ENCODE data around the gene CMTM7. TPM values are rescaled to one million over a fixed set of nuclear protein-coding genes. Genes with fewer than 3 reads are reported as not detected.
"Not testable (repeated sequence)": the region's sequence is repeated elsewhere in the genome, so short reads cannot be mapped to it uniquely, and the experiment has no call there.

CMTM7 gene
- total RNA-seq, 2 experiments from 2014 or later: 31.5 to 35.2 TPM

DNA sequence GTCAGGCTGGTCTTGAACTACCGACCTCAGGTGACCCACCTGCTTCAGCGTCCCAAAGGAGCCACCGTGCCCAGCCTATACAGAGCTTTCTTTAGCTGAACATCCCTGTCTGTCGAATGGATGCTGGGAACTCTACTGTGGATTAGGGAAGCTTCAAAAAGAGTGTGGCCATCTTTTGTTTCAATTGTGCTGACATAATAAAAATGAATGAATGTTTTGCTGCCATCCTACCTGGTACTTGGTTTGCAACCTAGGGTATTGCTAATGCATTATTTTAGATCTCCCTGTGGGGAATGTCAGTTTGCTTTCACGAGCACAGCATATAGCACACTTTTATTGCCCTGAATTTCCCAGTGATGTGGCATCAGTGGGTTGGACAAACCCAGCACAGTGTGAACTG is 78.7 kb downstream of the CMTM7 start:
- Mint-ChIP-seq H3K27ac (peak overlapping the region; percentile 90), H3K9me3 (no peaks in the 10 kb centered on the region), H3K27me3 (no peaks in the 10 kb centered on the region), H3K4me3 (no peak overlapping the region), H3K4me1 (ENCODE audit: low read depth) (peaks cover 68% of the 10 kb centered on the region), H3K36me3 (ENCODE audit: low read depth) (peaks cover 27% of the 10 kb centered on the region)
- Histone ChIP-seq H3K27me3 (ENCODE audit: control insufficient read depth in 1 of 2, insufficient read depth in 2 of 2, low read length in 2 of 2) (no peaks in the 10 kb centered on the region), H3K9me3 (ENCODE audit: control insufficient read depth in 1 of 2, insufficient read depth in 1 of 2, low read length in 2 of 2) (no peaks in the 10 kb centered on the region), H3K27ac (ENCODE audit: low read depth in 1 of 2, low read length in 2 of 2) (no peak overlapping the region), H3K4me3 (ENCODE audit: low read length) (no peak overlapping the region), H3K4me1 (ENCODE audit: insufficient read depth, low read length) (peaks cover 25% of the 10 kb centered on the region), H3K36me3 (ENCODE audit: insufficient read depth, low read length) (peaks cover 31% of the 10 kb centered on the region)
- TF ChIP-seq, protein P1, sequence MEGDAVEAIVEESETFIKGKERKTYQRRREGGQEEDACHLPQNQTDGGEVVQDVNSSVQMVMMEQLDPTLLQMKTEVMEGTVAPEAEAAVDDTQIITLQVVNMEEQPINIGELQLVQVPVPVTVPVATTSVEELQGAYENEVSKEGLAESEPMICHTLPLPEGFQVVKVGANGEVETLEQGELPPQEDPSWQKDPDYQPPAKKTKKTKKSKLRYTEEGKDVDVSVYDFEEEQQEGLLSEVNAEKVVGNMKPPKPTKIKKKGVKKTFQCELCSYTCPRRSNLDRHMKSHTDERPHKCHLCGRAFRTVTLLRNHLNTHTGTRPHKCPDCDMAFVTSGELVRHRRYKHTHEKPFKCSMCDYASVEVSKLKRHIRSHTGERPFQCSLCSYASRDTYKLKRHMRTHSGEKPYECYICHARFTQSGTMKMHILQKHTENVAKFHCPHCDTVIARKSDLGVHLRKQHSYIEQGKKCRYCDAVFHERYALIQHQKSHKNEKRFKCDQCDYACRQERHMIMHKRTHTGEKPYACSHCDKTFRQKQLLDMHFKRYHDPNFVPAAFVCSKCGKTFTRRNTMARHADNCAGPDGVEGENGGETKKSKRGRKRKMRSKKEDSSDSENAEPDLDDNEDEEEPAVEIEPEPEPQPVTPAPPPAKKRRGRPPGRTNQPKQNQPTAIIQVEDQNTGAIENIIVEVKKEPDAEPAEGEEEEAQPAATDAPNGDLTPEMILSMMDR (IDR thresholded peaks at IDR 0.05): no peak
- CTCF ChIA-PET: interaction anchor here (0.5 to 3.8 kb wide), 6 partner anchors 10 to 174 kb away, joined by 3 to 61 read pairs (median 3); no protein-coding TSS in a partner anchor
- ATAC-seq (ENCODE audit: poor library complexity): no peak
- DNase-seq: no peak
- intact Hi-C loops (cut with DNase I, micrococcal nuclease): loop anchor here in 1 of 2 experiments (2.0 kb wide), 1 partner anchor 294 kb away; no protein-coding TSS in a partner anchor
- POLR2A ChIA-PET: interaction anchor here (1.0 to 2.4 kb wide), 8 partner anchors 12 to 167 kb away, joined by 3 to 12 read pairs (median 4); no protein-coding TSS in a partner anchor

DNA sequence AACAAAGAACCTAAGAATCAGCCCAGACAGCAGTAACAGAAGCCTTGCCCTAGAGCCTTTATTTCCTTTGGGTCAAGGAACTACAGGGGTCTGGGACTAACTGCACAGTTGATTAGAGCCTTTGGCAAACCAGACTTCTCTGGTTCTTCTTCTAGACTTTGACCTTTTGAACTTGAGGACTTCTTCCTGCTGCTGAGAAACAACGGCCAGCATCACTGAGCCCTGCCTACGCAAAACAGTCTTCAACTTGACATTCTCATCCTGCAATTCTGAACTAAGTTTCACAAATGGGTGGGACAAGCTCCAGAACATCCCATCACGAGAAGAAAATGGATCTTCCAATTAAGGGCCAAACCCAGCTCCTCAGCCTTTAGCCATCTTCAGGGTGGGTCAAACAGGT is 79.6 kb downstream of the CMTM7 start:
- Mint-ChIP-seq H3K27me3 (no peaks in the 10 kb centered on the region), H3K9me3 (no peaks in the 10 kb centered on the region), H3K4me3 (no peak overlapping the region), H3K27ac (peak overlapping the region; percentile 90), H3K4me1 (ENCODE audit: low read depth) (peaks cover 60% of the 10 kb centered on the region), H3K36me3 (ENCODE audit: low read depth) (peaks cover 31% of the 10 kb centered on the region)
- H3K4me1 ChIP-seq (ENCODE audit: insufficient read depth, low read length): peaks cover 25% of the 10 kb centered on the region
- DNase-seq: no peak
- no peaks in the 10 kb centered on the region for H3K27me3 ChIP-seq (ENCODE audit: control insufficient read depth in 1 of 2, insufficient read depth in 2 of 2, low read length in 2 of 2)
- ChIA-PET CTCF (no interaction called here), POLR2A (interaction anchor here (2.4 kb wide), 1 partner anchor 47 kb away, joined by 12 read pairs; no protein-coding TSS in a partner anchor)
- no peaks in the 10 kb centered on the region for H3K9me3 ChIP-seq (ENCODE audit: control insufficient read depth in 1 of 2, insufficient read depth in 1 of 2, low read length in 2 of 2)
- intact Hi-C loops (cut with DNase I, micrococcal nuclease): loop anchor here in 1 of 2 experiments (2.0 kb wide), 1 partner anchor 294 kb away; no protein-coding TSS in a partner anchor
- H3K27ac ChIP-seq (ENCODE audit: low read depth in 1 of 2, low read length in 2 of 2): no peak overlapping the region
- no peak overlapping the region for H3K4me3 ChIP-seq (ENCODE audit: low read length)
- H3K36me3 ChIP-seq (ENCODE audit: insufficient read depth, low read length): peaks cover 34% of the 10 kb centered on the region
- TF ChIP-seq, protein P1 (IDR thresholded peaks at IDR 0.05): no peak
- no peak for ATAC-seq (ENCODE audit: poor library complexity)

DNA sequence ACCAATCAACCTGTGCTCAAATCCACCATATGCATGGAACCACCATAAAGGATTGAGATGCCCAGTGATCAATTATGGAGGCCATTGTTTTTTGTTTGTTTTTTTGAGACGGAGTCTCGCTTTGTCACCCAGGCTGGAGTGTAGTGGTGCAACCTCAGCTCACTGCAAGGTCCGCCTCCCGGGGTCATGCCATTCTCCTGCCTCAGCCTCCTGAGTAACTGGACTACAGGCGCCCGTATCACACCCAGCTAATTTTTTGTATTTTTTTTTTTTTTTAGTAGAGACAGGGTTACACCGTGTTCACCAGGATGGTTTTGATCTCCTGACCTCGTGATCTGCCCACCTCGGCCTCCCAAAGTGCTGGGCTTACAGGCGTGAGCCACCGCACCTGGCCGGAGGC is 80.5 kb downstream of the CMTM7 start:
- H3K27me3 Mint-ChIP-seq; ATAC-seq (ENCODE audit: poor library complexity); DNase-seq; H3K4me3 ChIP-seq (ENCODE audit: low read length); H3K27ac ChIP-seq (ENCODE audit: low read depth in 1 of 2, low read length in 2 of 2); H3K9me3 Mint-ChIP-seq; H3K9me3 ChIP-seq (ENCODE audit: control insufficient read depth in 1 of 2, insufficient read depth in 1 of 2, low read length in 2 of 2); CTCF ChIA-PET; H3K27me3 ChIP-seq (ENCODE audit: control insufficient read depth in 1 of 2, insufficient read depth in 2 of 2, low read length in 2 of 2); intact Hi-C loops (cut with DNase I, micrococcal nuclease): not testable (repeated sequence)
- Mint-ChIP-seq H3K36me3 (ENCODE audit: low read depth) (peaks cover 39% of the 10 kb centered on the region), H3K4me3 (peak overlapping the region; percentile 42), H3K27ac (peak overlapping the region; percentile 90), H3K4me1 (ENCODE audit: low read depth) (peaks cover 63% of the 10 kb centered on the region)
- Histone ChIP-seq H3K4me1 (ENCODE audit: insufficient read depth, low read length) (peaks cover 24% of the 10 kb centered on the region), H3K36me3 (ENCODE audit: insufficient read depth, low read length) (peaks cover 38% of the 10 kb centered on the region)
- POLR2A ChIA-PET: interaction anchor here (0.8 kb wide), 1 partner anchor 81 kb away, joined by 5 read pairs; the partner anchor contains the start of gene CMTM7

DNA sequence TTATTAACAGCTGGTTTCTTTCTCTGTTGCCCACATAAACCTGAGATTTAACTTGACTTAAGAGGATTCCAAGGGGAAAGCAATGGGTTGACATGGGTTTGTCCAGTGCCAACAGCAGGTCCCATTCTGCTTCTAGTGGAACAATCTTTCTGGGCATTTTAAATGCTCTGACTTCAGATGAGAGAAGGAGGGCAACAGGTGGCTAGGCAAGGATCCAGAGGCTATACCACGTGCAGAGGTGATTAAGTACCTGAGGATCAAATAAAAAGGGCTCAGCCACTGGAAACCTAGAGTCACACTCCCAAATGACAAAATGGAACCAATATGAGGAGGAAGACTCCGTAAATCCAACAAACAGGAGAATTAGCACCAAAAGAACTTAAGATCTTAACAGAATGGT is 82.5 kb downstream of the CMTM7 start:
- Histone ChIP-seq H3K9me3 (ENCODE audit: control insufficient read depth in 1 of 2, insufficient read depth in 1 of 2, low read length in 2 of 2) (no peaks in the 10 kb centered on the region), H3K4me3 (ENCODE audit: low read length) (no peak overlapping the region), H3K36me3 (ENCODE audit: insufficient read depth, low read length) (peaks cover 32% of the 10 kb centered on the region), H3K27ac (ENCODE audit: low read depth in 1 of 2, low read length in 2 of 2) (no peak overlapping the region), H3K4me1 (ENCODE audit: insufficient read depth, low read length) (peaks cover 13% of the 10 kb centered on the region), H3K27me3 (ENCODE audit: control insufficient read depth in 1 of 2, insufficient read depth in 2 of 2, low read length in 2 of 2) (no peaks in the 10 kb centered on the region)
- Mint-ChIP-seq H3K4me3 (no peak overlapping the region), H3K27me3 (no peaks in the 10 kb centered on the region), H3K27ac (no peak overlapping the region), H3K9me3 (no peaks in the 10 kb centered on the region), H3K36me3 (ENCODE audit: low read depth) (peaks cover 57% of the 10 kb centered on the region), H3K4me1 (ENCODE audit: low read depth) (peaks cover 58% of the 10 kb centered on the region)
- POLR2A ChIA-PET: no interaction called here
- intact Hi-C loops (cut with DNase I, micrococcal nuclease): no loop called here
- TF ChIP-seq, protein P1 (IDR thresholded peaks at IDR 0.05): no peak
- no peak for ATAC-seq (ENCODE audit: poor library complexity)
- CTCF ChIA-PET: interaction anchor here (1.1 kb wide), 1 partner anchor 14 kb away, joined by 3 read pairs; no protein-coding TSS in a partner anchor
- no peak for DNase-seq

Data from CD4-positive, alpha-beta T cell (primary cell).